Measurements from ENCODE around the gene NFATC2.

DNA sequence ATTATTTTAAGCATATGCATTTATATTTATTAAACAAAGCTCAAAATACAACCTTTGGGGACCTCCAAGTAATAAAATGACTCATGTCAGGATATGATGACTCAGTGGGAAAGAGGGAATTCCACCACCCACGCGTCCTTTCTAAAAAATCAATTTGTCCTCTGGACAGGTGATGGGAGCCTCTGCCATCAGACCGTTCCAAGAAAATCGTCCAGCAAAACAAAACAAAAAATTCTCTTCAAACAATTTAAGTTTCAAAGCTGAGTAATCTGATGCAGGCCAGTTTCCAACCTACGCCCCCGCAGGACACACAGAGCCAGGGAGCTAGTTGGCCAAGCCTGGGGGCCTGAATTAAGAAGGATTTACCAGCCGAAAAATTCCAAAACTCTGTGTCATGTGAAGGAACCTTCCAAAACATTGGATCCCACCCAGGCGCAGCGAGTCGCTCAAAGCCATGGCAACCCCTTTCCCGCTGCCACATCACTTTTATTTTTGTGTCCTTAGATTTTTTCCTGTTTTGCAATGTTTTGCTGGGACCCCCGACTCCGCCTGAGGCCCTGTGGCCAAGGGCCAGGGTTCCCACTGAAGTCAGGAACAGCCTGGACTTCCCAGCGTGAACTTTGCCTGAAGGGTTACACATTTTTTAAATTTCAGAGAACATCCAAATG lies 95.3 kb downstream of the NFATC2 start:
- TF ChIP-seq, protein P1, sequence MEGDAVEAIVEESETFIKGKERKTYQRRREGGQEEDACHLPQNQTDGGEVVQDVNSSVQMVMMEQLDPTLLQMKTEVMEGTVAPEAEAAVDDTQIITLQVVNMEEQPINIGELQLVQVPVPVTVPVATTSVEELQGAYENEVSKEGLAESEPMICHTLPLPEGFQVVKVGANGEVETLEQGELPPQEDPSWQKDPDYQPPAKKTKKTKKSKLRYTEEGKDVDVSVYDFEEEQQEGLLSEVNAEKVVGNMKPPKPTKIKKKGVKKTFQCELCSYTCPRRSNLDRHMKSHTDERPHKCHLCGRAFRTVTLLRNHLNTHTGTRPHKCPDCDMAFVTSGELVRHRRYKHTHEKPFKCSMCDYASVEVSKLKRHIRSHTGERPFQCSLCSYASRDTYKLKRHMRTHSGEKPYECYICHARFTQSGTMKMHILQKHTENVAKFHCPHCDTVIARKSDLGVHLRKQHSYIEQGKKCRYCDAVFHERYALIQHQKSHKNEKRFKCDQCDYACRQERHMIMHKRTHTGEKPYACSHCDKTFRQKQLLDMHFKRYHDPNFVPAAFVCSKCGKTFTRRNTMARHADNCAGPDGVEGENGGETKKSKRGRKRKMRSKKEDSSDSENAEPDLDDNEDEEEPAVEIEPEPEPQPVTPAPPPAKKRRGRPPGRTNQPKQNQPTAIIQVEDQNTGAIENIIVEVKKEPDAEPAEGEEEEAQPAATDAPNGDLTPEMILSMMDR (IDR thresholded peaks at IDR 0.05; ENCODE audit: poor library complexity, severe bottlenecking), result no peak
- TF ChIP-seq EP300 (conservative IDR thresholded peaks at IDR 0.05; ENCODE audit: poor library complexity, severe bottlenecking) (no peak), RAD21 (conservative IDR thresholded peaks at IDR 0.05) (no peak), EZH2 (IDR thresholded peaks at IDR 0.05; ENCODE audit: borderline replicate concordance, insufficient read depth, low read length, poor library complexity, severe bottlenecking) (no peak), POLR2AphosphoS5 (IDR thresholded peaks at IDR 0.05) (no peak), TAF1 (IDR thresholded peaks at IDR 0.05; ENCODE audit: low read depth) (no peak)
- TF ChIP-seq, protein P2, sequence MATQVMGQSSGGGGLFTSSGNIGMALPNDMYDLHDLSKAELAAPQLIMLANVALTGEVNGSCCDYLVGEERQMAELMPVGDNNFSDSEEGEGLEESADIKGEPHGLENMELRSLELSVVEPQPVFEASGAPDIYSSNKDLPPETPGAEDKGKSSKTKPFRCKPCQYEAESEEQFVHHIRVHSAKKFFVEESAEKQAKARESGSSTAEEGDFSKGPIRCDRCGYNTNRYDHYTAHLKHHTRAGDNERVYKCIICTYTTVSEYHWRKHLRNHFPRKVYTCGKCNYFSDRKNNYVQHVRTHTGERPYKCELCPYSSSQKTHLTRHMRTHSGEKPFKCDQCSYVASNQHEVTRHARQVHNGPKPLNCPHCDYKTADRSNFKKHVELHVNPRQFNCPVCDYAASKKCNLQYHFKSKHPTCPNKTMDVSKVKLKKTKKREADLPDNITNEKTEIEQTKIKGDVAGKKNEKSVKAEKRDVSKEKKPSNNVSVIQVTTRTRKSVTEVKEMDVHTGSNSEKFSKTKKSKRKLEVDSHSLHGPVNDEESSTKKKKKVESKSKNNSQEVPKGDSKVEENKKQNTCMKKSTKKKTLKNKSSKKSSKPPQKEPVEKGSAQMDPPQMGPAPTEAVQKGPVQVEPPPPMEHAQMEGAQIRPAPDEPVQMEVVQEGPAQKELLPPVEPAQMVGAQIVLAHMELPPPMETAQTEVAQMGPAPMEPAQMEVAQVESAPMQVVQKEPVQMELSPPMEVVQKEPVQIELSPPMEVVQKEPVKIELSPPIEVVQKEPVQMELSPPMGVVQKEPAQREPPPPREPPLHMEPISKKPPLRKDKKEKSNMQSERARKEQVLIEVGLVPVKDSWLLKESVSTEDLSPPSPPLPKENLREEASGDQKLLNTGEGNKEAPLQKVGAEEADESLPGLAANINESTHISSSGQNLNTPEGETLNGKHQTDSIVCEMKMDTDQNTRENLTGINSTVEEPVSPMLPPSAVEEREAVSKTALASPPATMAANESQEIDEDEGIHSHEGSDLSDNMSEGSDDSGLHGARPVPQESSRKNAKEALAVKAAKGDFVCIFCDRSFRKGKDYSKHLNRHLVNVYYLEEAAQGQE (IDR thresholded peaks at IDR 0.05; ENCODE audit: borderline replicate concordance), result no peak
